HL-60 (cell line): ENCODE measurements around the gene CD93.

ENCODE experiments used
- DNase-seq, 2 experiments: peaks; one replicate each; pipeline ENCODE4 v3.0.0-alpha.2; 2010 to 2020; ENCODE audit warnings: low read depth in 1 of 2, low spot score in 1 of 2
- H3K27ac ChIP-seq: fragments of 250-450 bp; sonication (Bioruptor Pico); replicated peaks from 2 replicates; pipeline ENCODE4 v1.5.1; 2020; ENCODE audit warnings: mild to moderate bottlenecking, moderate library complexity
- H3K27me3 ChIP-seq: fragments of 250-450 bp; sonication (Bioruptor Pico); 2 replicates; pipeline ENCODE4 v1.5.1; 2021; ENCODE audit warnings: mild to moderate bottlenecking, moderate library complexity; ENCODE audit not compliant: insufficient read depth, poor library complexity, severe bottlenecking
- H3K4me3 ChIP-seq: replicated peaks from 2 replicates; pipeline ENCODE4 v1.5.1; 2011; ENCODE audit warnings: mild to moderate bottlenecking, control low read depth, low read length; ENCODE audit not compliant: insufficient read depth
- GABPA ChIP-seq: IDR thresholded peaks from 2 replicates; pipeline ENCODE4 v1.6.1; 2012; ENCODE audit warnings: low read depth
- POLR2AphosphoS5 ChIP-seq: IDR thresholded peaks from 2 replicates; pipeline ENCODE4 v1.6.1; 2012; ENCODE audit warnings: low read depth
- SPI1 ChIP-seq: IDR thresholded peaks from 2 replicates; pipeline ENCODE4 v1.6.1; 2012; ENCODE audit warnings: low read depth, mild to moderate bottlenecking, borderline replicate concordance
- TF ChIP-seq, protein P1 (sequence below): IDR thresholded peaks from one replicate; pipeline ENCODE4 v1.5.1; 2011; ENCODE audit warnings: low read length, control low read depth, inconsistent platforms; ENCODE audit not compliant: insufficient read depth
- TF ChIP-seq, protein P2 (sequence below): IDR thresholded peaks from 2 replicates; pipeline ENCODE4 v1.6.1; 2012; ENCODE audit warnings: low read depth; ENCODE audit not compliant: insufficient replicate concordance

The CD93 gene

DNA sequence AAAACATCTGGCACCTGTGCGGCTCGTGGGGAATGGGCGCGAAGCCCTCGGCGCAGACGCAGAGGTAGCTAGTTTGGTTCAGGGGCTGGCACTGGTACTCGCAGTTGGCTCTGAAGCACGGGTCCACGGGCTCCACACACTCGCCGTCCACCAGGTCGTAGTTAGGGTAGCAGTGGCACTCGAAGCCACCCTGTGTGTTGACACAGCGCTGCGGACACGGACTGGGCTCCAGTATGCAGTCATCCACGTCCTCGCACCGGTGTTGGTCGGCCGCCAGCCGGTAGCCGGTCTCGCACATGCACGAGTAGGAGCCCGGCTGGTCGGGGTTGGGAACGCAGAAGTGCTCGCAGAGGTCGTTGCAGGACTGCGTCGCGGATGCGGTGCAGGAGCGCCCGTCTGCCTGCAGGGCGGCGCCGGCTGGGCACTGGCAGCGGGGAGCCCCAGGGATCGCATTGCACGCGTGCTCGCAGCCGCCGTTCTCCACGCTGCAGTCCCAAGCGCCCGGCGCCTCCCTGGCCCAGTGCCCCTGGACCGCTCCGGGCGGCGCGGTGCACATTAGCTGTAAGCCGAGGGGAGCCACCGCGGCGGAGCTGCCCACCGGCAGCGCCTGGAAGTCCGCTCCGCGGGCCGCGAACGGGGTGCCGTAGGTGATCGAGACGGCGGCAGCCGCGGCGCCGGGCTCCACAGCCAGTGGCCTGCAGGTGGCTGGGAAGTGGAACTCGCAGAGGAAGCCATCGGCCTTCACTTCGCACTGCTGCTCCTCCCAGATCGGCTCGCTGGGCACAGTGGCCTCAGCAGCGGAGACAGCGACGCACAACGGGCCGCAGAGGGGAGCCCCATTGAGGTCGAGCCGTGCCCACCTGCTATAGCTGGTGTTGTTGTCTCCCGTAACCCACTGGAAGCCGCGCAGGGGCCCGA, 37.6 kb downstream of the CD93 start:
- H3K27ac ChIP-seq: peak overlapping the region; percentile 20
- peak; percentile 76 to 84 for DNase-seq
- H3K4me3 ChIP-seq: peak overlapping the region; percentile 31
- 0 out of 2 replicates have a peak, but pooled peaks have one; percentile 39 for TF ChIP-seq POLR2AphosphoS5
- TF ChIP-seq SPI1: no peak
- TF ChIP-seq, protein P1, sequence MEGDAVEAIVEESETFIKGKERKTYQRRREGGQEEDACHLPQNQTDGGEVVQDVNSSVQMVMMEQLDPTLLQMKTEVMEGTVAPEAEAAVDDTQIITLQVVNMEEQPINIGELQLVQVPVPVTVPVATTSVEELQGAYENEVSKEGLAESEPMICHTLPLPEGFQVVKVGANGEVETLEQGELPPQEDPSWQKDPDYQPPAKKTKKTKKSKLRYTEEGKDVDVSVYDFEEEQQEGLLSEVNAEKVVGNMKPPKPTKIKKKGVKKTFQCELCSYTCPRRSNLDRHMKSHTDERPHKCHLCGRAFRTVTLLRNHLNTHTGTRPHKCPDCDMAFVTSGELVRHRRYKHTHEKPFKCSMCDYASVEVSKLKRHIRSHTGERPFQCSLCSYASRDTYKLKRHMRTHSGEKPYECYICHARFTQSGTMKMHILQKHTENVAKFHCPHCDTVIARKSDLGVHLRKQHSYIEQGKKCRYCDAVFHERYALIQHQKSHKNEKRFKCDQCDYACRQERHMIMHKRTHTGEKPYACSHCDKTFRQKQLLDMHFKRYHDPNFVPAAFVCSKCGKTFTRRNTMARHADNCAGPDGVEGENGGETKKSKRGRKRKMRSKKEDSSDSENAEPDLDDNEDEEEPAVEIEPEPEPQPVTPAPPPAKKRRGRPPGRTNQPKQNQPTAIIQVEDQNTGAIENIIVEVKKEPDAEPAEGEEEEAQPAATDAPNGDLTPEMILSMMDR: peak; percentile 58
- H3K27me3 ChIP-seq: no peaks in the 10 kb centered on the region

DNA sequence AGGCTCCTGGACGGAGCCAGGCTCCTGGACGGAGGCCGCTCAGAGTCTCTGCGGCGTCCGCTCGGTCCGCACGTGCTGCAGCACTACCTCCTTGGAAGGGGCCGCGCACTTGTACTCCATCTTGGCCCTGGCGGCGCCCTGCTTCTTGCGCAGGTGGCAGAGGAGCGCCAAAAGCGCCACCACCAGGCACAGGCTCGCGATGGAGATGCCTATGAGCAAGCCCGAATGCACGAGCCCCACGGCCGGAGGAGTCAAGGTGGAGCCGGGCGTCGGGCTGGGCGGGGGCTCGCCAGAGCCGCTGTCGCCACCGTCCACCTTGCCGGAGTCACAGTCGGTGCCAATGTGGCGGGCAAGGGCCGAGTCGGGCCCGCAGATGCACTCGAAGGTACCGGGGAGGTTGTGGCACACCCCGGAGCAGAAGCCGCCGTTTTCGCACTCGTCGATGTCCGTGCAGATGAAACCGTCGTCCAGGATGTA, 38.3 kb downstream of the CD93 start:
- no peaks in the 10 kb centered on the region for H3K27me3 ChIP-seq
- no peak for DNase-seq
- no peak overlapping the region for H3K27ac ChIP-seq
- no peak overlapping the region for H3K4me3 ChIP-seq
- TF ChIP-seq, protein P1: no peak
- TF ChIP-seq GABPA (no peak), SPI1 (no peak), POLR2AphosphoS5 (no peak)
- TF ChIP-seq, protein P2, sequence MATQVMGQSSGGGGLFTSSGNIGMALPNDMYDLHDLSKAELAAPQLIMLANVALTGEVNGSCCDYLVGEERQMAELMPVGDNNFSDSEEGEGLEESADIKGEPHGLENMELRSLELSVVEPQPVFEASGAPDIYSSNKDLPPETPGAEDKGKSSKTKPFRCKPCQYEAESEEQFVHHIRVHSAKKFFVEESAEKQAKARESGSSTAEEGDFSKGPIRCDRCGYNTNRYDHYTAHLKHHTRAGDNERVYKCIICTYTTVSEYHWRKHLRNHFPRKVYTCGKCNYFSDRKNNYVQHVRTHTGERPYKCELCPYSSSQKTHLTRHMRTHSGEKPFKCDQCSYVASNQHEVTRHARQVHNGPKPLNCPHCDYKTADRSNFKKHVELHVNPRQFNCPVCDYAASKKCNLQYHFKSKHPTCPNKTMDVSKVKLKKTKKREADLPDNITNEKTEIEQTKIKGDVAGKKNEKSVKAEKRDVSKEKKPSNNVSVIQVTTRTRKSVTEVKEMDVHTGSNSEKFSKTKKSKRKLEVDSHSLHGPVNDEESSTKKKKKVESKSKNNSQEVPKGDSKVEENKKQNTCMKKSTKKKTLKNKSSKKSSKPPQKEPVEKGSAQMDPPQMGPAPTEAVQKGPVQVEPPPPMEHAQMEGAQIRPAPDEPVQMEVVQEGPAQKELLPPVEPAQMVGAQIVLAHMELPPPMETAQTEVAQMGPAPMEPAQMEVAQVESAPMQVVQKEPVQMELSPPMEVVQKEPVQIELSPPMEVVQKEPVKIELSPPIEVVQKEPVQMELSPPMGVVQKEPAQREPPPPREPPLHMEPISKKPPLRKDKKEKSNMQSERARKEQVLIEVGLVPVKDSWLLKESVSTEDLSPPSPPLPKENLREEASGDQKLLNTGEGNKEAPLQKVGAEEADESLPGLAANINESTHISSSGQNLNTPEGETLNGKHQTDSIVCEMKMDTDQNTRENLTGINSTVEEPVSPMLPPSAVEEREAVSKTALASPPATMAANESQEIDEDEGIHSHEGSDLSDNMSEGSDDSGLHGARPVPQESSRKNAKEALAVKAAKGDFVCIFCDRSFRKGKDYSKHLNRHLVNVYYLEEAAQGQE: no peak

DNA sequence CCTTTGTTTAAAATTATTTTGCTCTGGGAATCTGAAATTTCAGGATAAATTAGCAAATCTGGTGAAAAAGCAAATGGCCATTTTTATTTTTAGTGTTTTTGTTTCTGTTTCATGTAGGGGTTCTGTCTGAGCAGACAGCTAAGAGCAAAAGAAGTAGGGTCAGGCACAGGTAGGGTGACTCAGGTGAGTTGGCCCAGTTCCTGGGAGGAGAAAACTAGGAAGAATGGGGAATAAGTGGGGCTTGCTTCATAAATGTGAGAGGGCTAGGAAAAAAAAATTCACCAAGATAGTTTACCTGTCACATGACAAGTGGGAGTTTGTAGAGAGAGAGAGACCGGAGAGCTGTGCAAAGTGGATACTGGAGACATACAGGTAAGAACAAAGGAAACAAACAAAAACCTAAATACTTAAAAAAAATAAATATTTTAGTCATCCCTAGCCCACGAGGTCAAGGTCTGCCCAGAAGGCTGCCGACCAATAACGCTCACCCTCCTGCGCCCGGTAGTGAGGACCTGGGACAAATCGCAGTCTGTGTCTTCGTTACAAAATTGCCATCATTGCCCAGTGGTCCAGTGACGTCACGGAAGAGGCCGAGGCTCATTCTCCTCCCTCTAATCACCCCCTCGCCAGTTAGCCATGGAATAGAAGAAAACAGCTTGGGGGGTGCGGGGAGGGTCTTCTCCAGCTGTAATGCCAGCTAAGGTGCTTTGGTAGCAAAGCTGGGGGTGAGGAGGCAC, 39.0 kb downstream of the CD93 start:
- no peak for TF ChIP-seq POLR2AphosphoS5
- TF ChIP-seq, protein P1: no peak
- no peak for TF ChIP-seq GABPA
- TF ChIP-seq, protein P2: no peak
- H3K4me3 ChIP-seq: no peak overlapping the region
- H3K27ac ChIP-seq: no peak overlapping the region
- H3K27me3 ChIP-seq: no peaks in the 10 kb centered on the region
- no peak for DNase-seq
